GM12873 (cell line): Measurements from ENCODE around the gene ZSCAN30.

Source experiments
- TF ChIP-seq, protein P1 (sequence below): IDR thresholded peaks from 2 replicates; pipeline ENCODE4 v1.5.1; 2012; ENCODE audit warnings: low read depth, mild to moderate bottlenecking, moderate library complexity, low read length, control low read depth; ENCODE audit not compliant: insufficient read depth; ENCODE audit errors: missing control alignments

The ZSCAN30 gene

GRCh38 chr18:35201256-35201931, 88.6 kb downstream of the ZSCAN30 start:
- TF ChIP-seq, protein P1, sequence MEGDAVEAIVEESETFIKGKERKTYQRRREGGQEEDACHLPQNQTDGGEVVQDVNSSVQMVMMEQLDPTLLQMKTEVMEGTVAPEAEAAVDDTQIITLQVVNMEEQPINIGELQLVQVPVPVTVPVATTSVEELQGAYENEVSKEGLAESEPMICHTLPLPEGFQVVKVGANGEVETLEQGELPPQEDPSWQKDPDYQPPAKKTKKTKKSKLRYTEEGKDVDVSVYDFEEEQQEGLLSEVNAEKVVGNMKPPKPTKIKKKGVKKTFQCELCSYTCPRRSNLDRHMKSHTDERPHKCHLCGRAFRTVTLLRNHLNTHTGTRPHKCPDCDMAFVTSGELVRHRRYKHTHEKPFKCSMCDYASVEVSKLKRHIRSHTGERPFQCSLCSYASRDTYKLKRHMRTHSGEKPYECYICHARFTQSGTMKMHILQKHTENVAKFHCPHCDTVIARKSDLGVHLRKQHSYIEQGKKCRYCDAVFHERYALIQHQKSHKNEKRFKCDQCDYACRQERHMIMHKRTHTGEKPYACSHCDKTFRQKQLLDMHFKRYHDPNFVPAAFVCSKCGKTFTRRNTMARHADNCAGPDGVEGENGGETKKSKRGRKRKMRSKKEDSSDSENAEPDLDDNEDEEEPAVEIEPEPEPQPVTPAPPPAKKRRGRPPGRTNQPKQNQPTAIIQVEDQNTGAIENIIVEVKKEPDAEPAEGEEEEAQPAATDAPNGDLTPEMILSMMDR = no peak
